Astrocyte (in vitro differentiated cells and primary cell): ENCODE data around the gene DTNB. TPM values are rescaled to one million over a fixed set of nuclear protein-coding genes. Genes with fewer than 3 reads are reported as not detected.

Experiments
- DNase-seq: peaks from one replicate; pipeline ENCODE4 v3.0.0-alpha.2; 2010; ENCODE audit warnings: low read depth
- FAIRE-seq: peaks from 2 replicates; lab custom pipeline; 2011; peaks lifted over from hg19 to GRCh38; lab: Jason Lieb, UNC
- H2AFZ ChIP-seq: 2 replicates; pipeline ENCODE4 v1.6.0; 2012; ENCODE audit warnings: low read depth, low read length, inconsistent platforms
- H3K27ac ChIP-seq: 2 replicates; pipeline ENCODE4 v1.5.1; 2011; ENCODE audit warnings: low read depth, low read length, inconsistent platforms
- H3K27me3 ChIP-seq: 2 replicates; pipeline ENCODE4 v1.6.0; 2011; ENCODE audit warnings: low read length, inconsistent platforms; ENCODE audit not compliant: insufficient read depth
- H3K36me3 ChIP-seq: 2 replicates; pipeline ENCODE4 v1.5.1; 2011; ENCODE audit warnings: low read length, inconsistent platforms; ENCODE audit not compliant: insufficient read depth
- H3K4me1 ChIP-seq: 2 replicates; pipeline ENCODE4 v1.5.1; 2011; ENCODE audit warnings: low read length, inconsistent platforms; ENCODE audit not compliant: insufficient read depth
- H3K4me2 ChIP-seq: 2 replicates; pipeline ENCODE4 v1.6.0; 2012; ENCODE audit warnings: low read length, inconsistent platforms
- H3K4me3 ChIP-seq: 2 replicates; pipeline ENCODE4 v1.5.1; 2011; ENCODE audit warnings: low read depth, mild to moderate bottlenecking, low read length, inconsistent platforms; ENCODE audit not compliant: insufficient read depth
- H3K79me2 ChIP-seq: 2 replicates; pipeline ENCODE4 v1.6.0; 2012; ENCODE audit warnings: mild to moderate bottlenecking, low read length, inconsistent platforms; ENCODE audit not compliant: insufficient read depth
- H3K9ac ChIP-seq: 2 replicates; pipeline ENCODE4 v1.6.0; 2012; ENCODE audit warnings: mild to moderate bottlenecking, low read length, inconsistent platforms
- H3K9me3 ChIP-seq: 2 replicates; pipeline ENCODE4 v1.5.1; 2012; ENCODE audit warnings: low read depth, mild to moderate bottlenecking, low read length, inconsistent platforms; ENCODE audit not compliant: insufficient read depth
- H4K20me1 ChIP-seq: 2 replicates; pipeline ENCODE4 v1.6.0; 2012; ENCODE audit warnings: low read length, inconsistent platforms; ENCODE audit not compliant: insufficient read depth
- H3K27ac Mint-ChIP-seq: one replicate; pipeline ENCODE4 v1.8.0; 2021; ENCODE audit warnings: mild to moderate bottlenecking, mixed read lengths; ENCODE audit not compliant: unreplicated experiment
- H3K27me3 Mint-ChIP-seq: one replicate; pipeline ENCODE4 v1.8.0; 2021; ENCODE audit warnings: low read depth, mixed read lengths; ENCODE audit not compliant: unreplicated experiment
- H3K36me3 Mint-ChIP-seq: one replicate; pipeline ENCODE4 v1.8.0; 2021; ENCODE audit warnings: low read depth, mixed read lengths; ENCODE audit not compliant: unreplicated experiment
- H3K4me1 Mint-ChIP-seq: one replicate; pipeline ENCODE4 v1.8.0; 2021; ENCODE audit warnings: low read depth, mixed read lengths; ENCODE audit not compliant: unreplicated experiment
- H3K4me3 Mint-ChIP-seq: one replicate; pipeline ENCODE4 v1.8.0; 2021; ENCODE audit warnings: mild to moderate bottlenecking, moderate library complexity, mixed read lengths; ENCODE audit not compliant: unreplicated experiment
- H3K9me3 Mint-ChIP-seq: one replicate; pipeline ENCODE4 v1.8.0; 2021; ENCODE audit warnings: mild to moderate bottlenecking, mixed read lengths; ENCODE audit not compliant: unreplicated experiment
- EZH2 ChIP-seq: IDR thresholded peaks from 2 replicates; pipeline ENCODE4 v1.6.1; 2012; ENCODE audit warnings: mild to moderate bottlenecking, low read length, inconsistent platforms; ENCODE audit not compliant: insufficient read depth
- total RNA-seq: library from RNA; stranded (reverse); gene quantifications from 2 replicates; pipeline ENCODE4 v1.2.1, GENCODE V29; 2021
- TF ChIP-seq, protein P1 (sequence below): IDR thresholded peaks from 2 replicates; pipeline ENCODE4 v1.5.1; 2011; ENCODE audit warnings: low read depth, mild to moderate bottlenecking, inconsistent platforms, low read length, moderate library complexity; ENCODE audit not compliant: insufficient read depth

The DTNB gene
- total RNA-seq, 1 donor from 2014 or later: 5.1 TPM

DNA sequence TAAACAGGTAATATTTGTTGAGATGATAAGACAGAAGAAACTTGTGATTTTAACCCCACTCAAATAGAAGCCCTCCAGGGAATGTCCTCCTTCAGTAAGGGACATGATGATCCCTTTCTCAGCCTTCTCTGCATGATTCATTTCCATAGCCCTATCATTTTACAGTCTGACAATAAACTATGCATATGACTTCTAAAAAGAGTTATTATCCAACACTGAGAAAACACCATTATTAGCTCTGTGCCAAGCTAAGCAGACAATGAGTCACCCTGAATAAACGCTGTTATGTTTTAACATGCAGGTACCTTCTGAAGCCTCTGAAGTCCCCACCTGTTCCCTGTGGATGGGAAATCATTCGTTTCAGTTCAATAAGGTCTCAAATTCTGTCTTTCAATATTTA is 54.7 kb downstream of the DTNB start:
- H3K27me3 ChIP-seq: no peaks in the 10 kb centered on the region
- no peaks in the 10 kb centered on the region for H3K9me3 ChIP-seq
- no peak overlapping the region for H2AFZ ChIP-seq
- TF ChIP-seq, protein P1, sequence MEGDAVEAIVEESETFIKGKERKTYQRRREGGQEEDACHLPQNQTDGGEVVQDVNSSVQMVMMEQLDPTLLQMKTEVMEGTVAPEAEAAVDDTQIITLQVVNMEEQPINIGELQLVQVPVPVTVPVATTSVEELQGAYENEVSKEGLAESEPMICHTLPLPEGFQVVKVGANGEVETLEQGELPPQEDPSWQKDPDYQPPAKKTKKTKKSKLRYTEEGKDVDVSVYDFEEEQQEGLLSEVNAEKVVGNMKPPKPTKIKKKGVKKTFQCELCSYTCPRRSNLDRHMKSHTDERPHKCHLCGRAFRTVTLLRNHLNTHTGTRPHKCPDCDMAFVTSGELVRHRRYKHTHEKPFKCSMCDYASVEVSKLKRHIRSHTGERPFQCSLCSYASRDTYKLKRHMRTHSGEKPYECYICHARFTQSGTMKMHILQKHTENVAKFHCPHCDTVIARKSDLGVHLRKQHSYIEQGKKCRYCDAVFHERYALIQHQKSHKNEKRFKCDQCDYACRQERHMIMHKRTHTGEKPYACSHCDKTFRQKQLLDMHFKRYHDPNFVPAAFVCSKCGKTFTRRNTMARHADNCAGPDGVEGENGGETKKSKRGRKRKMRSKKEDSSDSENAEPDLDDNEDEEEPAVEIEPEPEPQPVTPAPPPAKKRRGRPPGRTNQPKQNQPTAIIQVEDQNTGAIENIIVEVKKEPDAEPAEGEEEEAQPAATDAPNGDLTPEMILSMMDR: no peak
- TF ChIP-seq EZH2: no peak
- no peaks in the 10 kb centered on the region for H3K36me3 Mint-ChIP-seq
- H3K36me3 ChIP-seq: no peaks in the 10 kb centered on the region
- no peak overlapping the region for H3K27ac Mint-ChIP-seq
- H3K4me2 ChIP-seq: peak overlapping the region; percentile 84
- H3K27ac ChIP-seq: peak overlapping the region; percentile 87
- DNase-seq (peak; percentile 87), FAIRE-seq (peak; percentile 82)
- H3K4me3 Mint-ChIP-seq: no peak overlapping the region
- H3K9me3 Mint-ChIP-seq: no peaks in the 10 kb centered on the region
- H3K79me2 ChIP-seq: no peaks in the 10 kb centered on the region
- H3K27me3 Mint-ChIP-seq: no peaks in the 10 kb centered on the region
- H3K4me1 Mint-ChIP-seq: peaks cover 10% of the 10 kb centered on the region
- H4K20me1 ChIP-seq: no peaks in the 10 kb centered on the region
- peak overlapping the region; percentile 35 for H3K4me3 ChIP-seq
- H3K9ac ChIP-seq: peak overlapping the region; percentile 70
- H3K4me1 ChIP-seq: peaks cover 13% of the 10 kb centered on the region

DNA sequence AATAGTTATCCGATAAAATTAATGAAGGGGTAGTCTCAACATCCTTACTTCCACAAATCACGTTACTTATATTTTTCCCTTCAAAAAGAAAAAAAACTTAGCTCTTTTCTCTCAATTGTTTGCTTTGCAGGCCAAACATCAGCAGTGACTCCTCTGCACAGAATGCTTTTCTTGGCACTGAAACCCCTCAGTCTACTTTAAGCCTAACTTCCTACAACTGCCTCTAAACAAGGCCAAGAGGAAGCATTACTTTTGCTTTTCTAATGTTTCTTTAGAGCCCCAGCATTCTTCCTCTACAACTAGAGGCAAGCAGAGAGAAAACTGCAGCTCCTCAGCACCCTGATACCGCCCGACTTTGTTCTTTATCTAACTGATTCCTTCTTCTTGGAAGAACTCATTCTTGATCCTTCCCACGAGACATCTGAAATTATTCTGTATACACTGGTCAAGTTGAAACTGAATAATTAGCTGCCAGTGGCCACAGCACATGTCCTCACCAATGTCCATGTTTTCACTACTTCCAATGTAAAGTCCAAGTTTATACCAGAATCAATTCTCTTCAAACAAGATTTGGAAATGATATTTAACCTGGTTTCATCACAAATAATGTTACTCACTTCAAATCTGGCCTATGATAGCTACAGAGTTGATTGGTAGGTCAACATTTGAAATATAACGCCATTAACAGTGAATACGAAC is 55.3 kb downstream of the DTNB start:
- Histone ChIP-seq H3K36me3 (no peaks in the 10 kb centered on the region), H3K9ac (peak overlapping the region; percentile 70), H2AFZ (no peak overlapping the region), H3K4me1 (peaks cover 13% of the 10 kb centered on the region), H3K79me2 (no peaks in the 10 kb centered on the region), H3K4me3 (peak overlapping the region; percentile 35), H4K20me1 (no peaks in the 10 kb centered on the region), H3K9me3 (no peaks in the 10 kb centered on the region), H3K27ac (peak overlapping the region; percentile 87), H3K4me2 (peak overlapping the region; percentile 84), H3K27me3 (no peaks in the 10 kb centered on the region)
- Mint-ChIP-seq H3K27me3 (no peaks in the 10 kb centered on the region), H3K4me1 (peaks cover 10% of the 10 kb centered on the region), H3K9me3 (no peaks in the 10 kb centered on the region), H3K27ac (no peak overlapping the region), H3K36me3 (no peaks in the 10 kb centered on the region), H3K4me3 (no peak overlapping the region)
- TF ChIP-seq, protein P1: no peak
- no peak for TF ChIP-seq EZH2
- FAIRE-seq (peak; percentile 87), DNase-seq (peak; percentile 91)

DNA sequence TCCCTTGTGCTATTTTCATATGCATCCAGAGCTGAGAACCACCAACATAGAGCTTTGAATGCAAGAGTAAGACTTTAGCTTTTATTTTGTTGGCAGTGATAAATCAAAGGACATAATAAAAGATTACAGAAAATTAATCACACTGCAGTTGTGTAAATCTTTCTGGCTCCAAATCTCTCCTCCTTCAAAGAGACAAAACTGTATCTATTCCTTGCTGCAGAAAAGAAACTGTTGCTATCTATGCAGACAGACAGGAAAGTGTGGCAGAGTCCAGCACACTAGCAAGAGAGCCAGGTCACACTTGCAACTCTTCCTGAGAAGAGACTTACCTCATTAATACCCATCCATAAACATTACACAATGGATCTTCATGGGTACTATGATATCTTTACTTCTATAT is 57.5 kb downstream of the DTNB start:
- DNase-seq (no peak), FAIRE-seq (no peak)
- H3K27ac Mint-ChIP-seq: no peak overlapping the region
- H4K20me1 ChIP-seq: no peaks in the 10 kb centered on the region
- no peaks in the 10 kb centered on the region for H3K36me3 ChIP-seq
- H3K9me3 ChIP-seq: no peaks in the 10 kb centered on the region
- H3K4me1 Mint-ChIP-seq: peaks cover 10% of the 10 kb centered on the region
- H3K27me3 ChIP-seq: no peaks in the 10 kb centered on the region
- H3K27me3 Mint-ChIP-seq: no peaks in the 10 kb centered on the region
- no peak overlapping the region for H3K4me3 ChIP-seq
- no peak for TF ChIP-seq EZH2
- TF ChIP-seq, protein P1: no peak
- H3K4me2 ChIP-seq: no peak overlapping the region
- H3K79me2 ChIP-seq: no peaks in the 10 kb centered on the region
- H3K9ac ChIP-seq: no peak overlapping the region
- H3K9me3 Mint-ChIP-seq: no peaks in the 10 kb centered on the region
- H3K4me3 Mint-ChIP-seq: no peak overlapping the region
- H3K4me1 ChIP-seq: peaks cover 13% of the 10 kb centered on the region
- no peak overlapping the region for H2AFZ ChIP-seq
- H3K27ac ChIP-seq: no peak overlapping the region
- H3K36me3 Mint-ChIP-seq: no peaks in the 10 kb centered on the region
